Omental fat pad (tissue), 4 donors: Measurements from ENCODE around the gene TFDP3. TPM values are rescaled to one million over a fixed set of nuclear protein-coding genes. Genes with fewer than 3 reads are reported as not detected.

Experiments
- ATAC-seq: fragments of 150-250 bp; one replicate; pipeline ENCODE4 v1.9.1; 2016; ENCODE audit warnings: mild to moderate bottlenecking, moderate library complexity; ENCODE audit not compliant: low FRiP score
- DNase-seq: peaks from one replicate; pipeline ENCODE4 v3.0.0-alpha.2; 2019; ENCODE audit warnings: low spot score
- small RNA-seq: library from RNA; depleted of rRNA; stranded (forward); fragments of <200 nt; gene quantifications from one replicate; pipeline ENCODE3, GENCODE V24; 2016
- total RNA-seq, 4 donors: library from RNA; depleted of rRNA; stranded (reverse); fragments of >200 nt; gene quantifications; one replicate each; pipeline ENCODE4 v1.1.0, GENCODE V29; 2016
- TF ChIP-seq, protein P1 (sequence below), 3 donors: fragments of 450-650 bp; IDR thresholded peaks; one replicate each; pipeline ENCODE4 v1.5.1; 2016 to 2017; ENCODE audit warnings: antibody characterized with exemption in 3 of 3, mild to moderate bottlenecking in 3 of 3, moderate library complexity in 2 of 3

The TFDP3 gene
- total RNA-seq, 4 donors from 2014 or later = not detected

DNA sequence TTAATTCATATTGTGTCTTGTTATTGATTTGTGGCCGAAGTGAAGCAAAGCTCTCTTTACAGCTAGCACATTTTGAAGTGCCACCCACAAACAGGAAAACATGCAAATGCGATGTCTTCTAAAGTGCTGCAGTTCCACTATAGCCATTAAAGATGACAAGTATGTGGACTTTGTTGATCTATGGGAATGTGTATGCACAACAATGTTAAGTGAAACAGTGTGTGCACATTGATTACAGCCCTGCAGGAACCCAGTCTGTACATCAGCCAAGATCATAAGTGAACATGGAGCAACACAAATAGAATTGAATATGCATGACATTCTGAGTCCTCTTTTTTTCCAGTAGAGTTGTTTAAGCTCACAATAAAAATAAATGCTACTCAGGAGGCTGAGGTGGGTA is 43.0 kb downstream of the TFDP3 start:
- TF ChIP-seq, protein P1, sequence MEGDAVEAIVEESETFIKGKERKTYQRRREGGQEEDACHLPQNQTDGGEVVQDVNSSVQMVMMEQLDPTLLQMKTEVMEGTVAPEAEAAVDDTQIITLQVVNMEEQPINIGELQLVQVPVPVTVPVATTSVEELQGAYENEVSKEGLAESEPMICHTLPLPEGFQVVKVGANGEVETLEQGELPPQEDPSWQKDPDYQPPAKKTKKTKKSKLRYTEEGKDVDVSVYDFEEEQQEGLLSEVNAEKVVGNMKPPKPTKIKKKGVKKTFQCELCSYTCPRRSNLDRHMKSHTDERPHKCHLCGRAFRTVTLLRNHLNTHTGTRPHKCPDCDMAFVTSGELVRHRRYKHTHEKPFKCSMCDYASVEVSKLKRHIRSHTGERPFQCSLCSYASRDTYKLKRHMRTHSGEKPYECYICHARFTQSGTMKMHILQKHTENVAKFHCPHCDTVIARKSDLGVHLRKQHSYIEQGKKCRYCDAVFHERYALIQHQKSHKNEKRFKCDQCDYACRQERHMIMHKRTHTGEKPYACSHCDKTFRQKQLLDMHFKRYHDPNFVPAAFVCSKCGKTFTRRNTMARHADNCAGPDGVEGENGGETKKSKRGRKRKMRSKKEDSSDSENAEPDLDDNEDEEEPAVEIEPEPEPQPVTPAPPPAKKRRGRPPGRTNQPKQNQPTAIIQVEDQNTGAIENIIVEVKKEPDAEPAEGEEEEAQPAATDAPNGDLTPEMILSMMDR (IDR thresholded peaks at IDR 0.05) = no peak
- DNase-seq (no peak), ATAC-seq (no peak)

DNA sequence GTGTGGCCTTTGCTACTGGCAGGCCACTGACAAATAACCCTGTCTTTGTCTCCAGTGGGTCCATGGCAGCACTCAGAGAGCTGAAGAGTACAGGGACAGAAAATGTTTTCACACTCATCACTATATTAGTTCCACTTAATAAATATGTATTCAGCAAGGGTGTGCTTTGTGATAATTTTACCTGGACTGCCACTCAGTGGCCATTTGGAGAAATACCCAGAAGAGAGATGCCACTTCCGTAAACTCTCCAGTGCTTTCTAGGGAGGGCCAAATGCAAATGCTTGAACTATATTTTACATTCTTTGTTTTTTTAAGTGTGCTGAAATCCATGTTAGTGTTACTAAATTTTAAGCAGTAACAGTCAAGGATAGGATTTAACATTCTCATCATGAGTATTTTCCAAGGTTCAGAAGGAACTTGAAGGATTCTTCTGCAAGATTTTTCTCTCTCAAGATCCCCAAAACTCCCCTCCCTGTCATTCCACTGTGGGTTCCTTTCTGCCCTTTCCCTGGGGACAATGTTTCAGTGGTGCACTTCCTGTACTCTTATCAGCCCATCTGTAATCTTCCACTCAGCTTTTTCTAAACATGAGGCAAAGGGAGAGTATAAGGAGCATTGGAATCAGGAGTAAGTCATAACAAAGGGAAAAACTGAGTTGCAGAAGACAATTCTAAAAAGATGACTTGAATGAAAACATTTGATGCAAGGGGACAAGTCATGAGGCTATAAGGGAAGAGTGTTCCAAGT is 46.0 kb downstream of the TFDP3 start:
- ATAC-seq = no peak

More for the DNA sequence above, 46.0 kb downstream of the TFDP3 start:
- DNase-seq = no peak
- TF ChIP-seq, protein P1 (IDR thresholded peaks at IDR 0.05) = no peak

Small RNAs within 50 kb of the gene (small RNA-seq; reads per million reads assigned to genes)
- gene RNU1-115P = not detected

Other genes with a start within 250 kb of the TFDP3 start
- gene USP26, start 121.2 kb downstream of the TFDP3 start, total RNA-seq = not detected
- 10 to 100 TPM in 2 of 4 donors, 1 to 10 TPM in 2; 6.6 to 27.6 (median 11.1) TPM for gene GPC4, start 197.1 kb upstream of the TFDP3 start, total RNA-seq